ENCODE results near the gene MTHFSD.

The MTHFSD gene

DNA sequence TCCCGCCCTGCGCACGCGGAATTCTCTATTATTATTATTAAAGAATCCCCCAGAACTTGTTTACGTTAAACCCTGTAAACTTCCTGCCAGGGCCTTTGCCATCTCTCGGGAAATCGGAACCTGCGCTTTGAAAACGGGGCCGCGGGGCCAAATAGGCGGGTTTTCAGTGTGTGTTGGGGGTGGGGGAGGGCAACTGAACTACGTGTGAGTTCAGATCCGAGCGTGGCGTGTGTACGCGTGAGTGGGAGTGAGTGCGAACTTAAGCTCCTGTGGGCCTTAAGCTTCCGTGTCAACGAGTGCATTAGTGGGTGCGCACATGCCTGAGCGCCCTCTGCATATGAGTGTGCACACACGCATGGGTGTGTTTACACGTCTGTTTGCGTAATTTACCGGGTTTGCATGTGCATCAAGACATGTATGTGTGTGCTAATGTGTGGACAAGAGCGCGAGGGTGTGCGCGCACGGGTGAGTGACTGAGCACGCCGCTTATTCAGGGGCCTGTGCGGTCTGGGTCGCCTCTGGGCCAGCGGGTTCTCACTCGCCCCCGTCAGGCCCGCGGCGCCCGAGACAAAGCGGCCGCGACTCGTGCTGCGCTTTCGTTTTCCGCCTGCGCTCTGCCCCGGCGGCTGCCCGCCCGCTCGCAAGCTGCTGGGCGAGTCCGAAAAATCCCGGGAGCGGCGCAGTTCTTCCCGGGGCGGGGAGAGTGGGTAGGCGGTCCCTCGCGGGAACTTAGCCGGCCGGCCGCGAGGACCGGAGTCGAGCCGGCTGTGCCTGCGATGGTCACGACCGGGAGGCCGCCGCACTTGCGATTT is 45.9 kb downstream of the MTHFSD start:
- ATAC-seq, result peak; percentile 27
- TF ChIP-seq BACH2 (CRISPR knock-in tag; IDR thresholded peaks at IDR 0.05; ENCODE audit: borderline replicate concordance) (no peak), GLIS3 (CRISPR knock-in tag; IDR thresholded peaks at IDR 0.05) (no peak), ZNF565 (CRISPR knock-in tag; conservative IDR thresholded peaks at IDR 0.05; ENCODE audit: low read depth) (no peak), RARB (CRISPR knock-in tag; IDR thresholded peaks at IDR 0.05) (no peak), ISL1 (CRISPR knock-in tag; IDR thresholded peaks at IDR 0.05) (no peak), ESRRG (CRISPR knock-in tag; IDR thresholded peaks at IDR 0.05) (no peak), TOX (CRISPR knock-in tag; IDR thresholded peaks at IDR 0.05; ENCODE audit: borderline replicate concordance) (no peak), CSRNP3 (CRISPR knock-in tag; IDR thresholded peaks at IDR 0.05) (no peak)
- TF ChIP-seq, protein P1, sequence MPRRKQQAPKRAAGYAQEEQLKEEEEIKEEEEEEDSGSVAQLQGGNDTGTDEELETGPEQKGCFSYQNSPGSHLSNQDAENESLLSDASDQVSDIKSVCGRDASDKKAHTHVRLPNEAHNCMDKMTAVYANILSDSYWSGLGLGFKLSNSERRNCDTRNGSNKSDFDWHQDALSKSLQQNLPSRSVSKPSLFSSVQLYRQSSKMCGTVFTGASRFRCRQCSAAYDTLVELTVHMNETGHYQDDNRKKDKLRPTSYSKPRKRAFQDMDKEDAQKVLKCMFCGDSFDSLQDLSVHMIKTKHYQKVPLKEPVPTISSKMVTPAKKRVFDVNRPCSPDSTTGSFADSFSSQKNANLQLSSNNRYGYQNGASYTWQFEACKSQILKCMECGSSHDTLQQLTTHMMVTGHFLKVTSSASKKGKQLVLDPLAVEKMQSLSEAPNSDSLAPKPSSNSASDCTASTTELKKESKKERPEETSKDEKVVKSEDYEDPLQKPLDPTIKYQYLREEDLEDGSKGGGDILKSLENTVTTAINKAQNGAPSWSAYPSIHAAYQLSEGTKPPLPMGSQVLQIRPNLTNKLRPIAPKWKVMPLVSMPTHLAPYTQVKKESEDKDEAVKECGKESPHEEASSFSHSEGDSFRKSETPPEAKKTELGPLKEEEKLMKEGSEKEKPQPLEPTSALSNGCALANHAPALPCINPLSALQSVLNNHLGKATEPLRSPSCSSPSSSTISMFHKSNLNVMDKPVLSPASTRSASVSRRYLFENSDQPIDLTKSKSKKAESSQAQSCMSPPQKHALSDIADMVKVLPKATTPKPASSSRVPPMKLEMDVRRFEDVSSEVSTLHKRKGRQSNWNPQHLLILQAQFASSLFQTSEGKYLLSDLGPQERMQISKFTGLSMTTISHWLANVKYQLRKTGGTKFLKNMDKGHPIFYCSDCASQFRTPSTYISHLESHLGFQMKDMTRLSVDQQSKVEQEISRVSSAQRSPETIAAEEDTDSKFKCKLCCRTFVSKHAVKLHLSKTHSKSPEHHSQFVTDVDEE (CRISPR knock-in tag; IDR thresholded peaks at IDR 0.05), result no peak

DNA sequence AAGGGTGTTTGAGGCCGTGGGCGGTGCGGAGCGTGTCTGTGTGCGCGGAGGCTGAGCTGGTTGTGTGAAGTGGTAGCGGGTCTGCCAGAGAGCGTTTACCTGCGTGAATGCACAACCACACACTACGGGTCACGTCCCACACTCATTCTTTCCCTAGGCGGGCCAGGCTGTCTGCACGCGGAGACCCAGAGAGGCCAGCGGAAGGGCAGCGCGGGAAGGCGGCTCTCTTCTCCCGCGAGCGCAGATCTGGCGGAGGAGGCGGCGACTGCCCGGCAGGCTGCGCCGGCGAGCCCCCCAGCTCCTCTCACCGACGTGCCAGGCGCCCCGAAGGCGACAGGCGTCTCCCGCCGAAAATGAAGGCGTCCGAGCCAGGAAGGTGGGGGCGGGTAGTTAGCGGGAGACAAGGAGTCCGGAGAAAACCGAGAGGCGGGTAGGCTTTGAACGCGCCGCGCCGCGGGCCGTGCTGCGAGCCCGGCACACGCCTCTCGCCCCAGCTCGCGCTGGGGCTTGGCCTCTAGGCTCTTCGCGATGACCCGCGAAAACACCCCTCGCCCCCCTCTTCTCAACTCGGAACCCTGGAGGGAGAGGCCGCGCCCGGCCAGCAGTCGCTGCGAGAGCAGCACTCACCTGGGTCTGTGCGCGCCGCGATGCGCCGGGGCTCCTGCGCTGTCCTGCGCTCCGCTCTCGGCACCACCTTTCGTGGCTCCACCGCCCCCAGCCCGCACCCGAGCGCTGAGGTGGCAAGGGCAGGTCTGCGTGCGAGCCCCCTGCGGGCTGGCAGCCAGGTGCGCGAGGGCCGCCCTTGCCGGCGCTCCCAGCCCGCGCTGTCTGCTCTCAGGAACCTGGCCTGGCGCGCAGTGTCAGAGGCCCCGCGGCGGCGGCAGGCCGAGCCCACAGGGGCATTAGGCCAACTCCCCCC is 46.7 kb downstream of the MTHFSD start:
- TF ChIP-seq CREB5 (CRISPR knock-in tag; IDR thresholded peaks at IDR 0.05; ENCODE audit: low read depth) (no peak), ZFP3 (CRISPR knock-in tag; IDR thresholded peaks at IDR 0.05) (no peak), ISL1 (CRISPR knock-in tag; IDR thresholded peaks at IDR 0.05) (no peak), TCF4 (CRISPR knock-in tag; IDR thresholded peaks at IDR 0.05; ENCODE audit: borderline replicate concordance) (no peak), BACH2 (CRISPR knock-in tag; IDR thresholded peaks at IDR 0.05; ENCODE audit: borderline replicate concordance) (no peak), ZNF8 (CRISPR knock-in tag; IDR thresholded peaks at IDR 0.05) (no peak), RARB (CRISPR knock-in tag; IDR thresholded peaks at IDR 0.05) (no peak), ZC3H10 (CRISPR knock-in tag; IDR thresholded peaks at IDR 0.05) (no peak), OSR1 (CRISPR knock-in tag; IDR thresholded peaks at IDR 0.05) (no peak), CSRNP3 (CRISPR knock-in tag; IDR thresholded peaks at IDR 0.05) (no peak), ZNF70 (CRISPR knock-in tag; IDR thresholded peaks at IDR 0.05) (no peak), GLIS3 (CRISPR knock-in tag; IDR thresholded peaks at IDR 0.05) (no peak), PPARA (CRISPR knock-in tag; IDR thresholded peaks at IDR 0.05; ENCODE audit: borderline replicate concordance) (no peak), SNAI2 (CRISPR knock-in tag; IDR thresholded peaks at IDR 0.05) (no peak)
- TF ChIP-seq, protein P1 (CRISPR knock-in tag; IDR thresholded peaks at IDR 0.05), result no peak
- no peak for ATAC-seq
